Femur (tissue), 1 donor: ENCODE data around the gene IPPK.
"Not testable (repeated sequence)": the region's sequence is repeated elsewhere in the genome, so short reads cannot be mapped to it uniquely, and the experiment has no call there.

Experiments used
- DNase-seq: peaks from one replicate; pipeline ENCODE4 v3.0.0-alpha.2; 2017

IPPK gene

GRCh38 chr9:92589923-92590322 is 80.0 kb downstream of the IPPK start:
- no peak for DNase-seq

GRCh38 chr9:92576175-92576574 is 93.8 kb downstream of the IPPK start:
- DNase-seq, result no peak

- not testable (repeated sequence) for DNase-seq
Measured at GRCh38 chr9:92573612-92574011, 96.3 kb downstream of the IPPK start.

- not testable (repeated sequence) for DNase-seq
Measured at GRCh38 chr9:92571871-92572270, 98.1 kb downstream of the IPPK start.

- no peak for DNase-seq
Measured at GRCh38 chr9:92564982-92565381, 104.9 kb downstream of the IPPK start.

GRCh38 chr9:92564504-92564903 is 105.4 kb downstream of the IPPK start:
- no peak for DNase-seq
